ENCODE results near the gene GUCY1A2.

The GUCY1A2 gene

DNA sequence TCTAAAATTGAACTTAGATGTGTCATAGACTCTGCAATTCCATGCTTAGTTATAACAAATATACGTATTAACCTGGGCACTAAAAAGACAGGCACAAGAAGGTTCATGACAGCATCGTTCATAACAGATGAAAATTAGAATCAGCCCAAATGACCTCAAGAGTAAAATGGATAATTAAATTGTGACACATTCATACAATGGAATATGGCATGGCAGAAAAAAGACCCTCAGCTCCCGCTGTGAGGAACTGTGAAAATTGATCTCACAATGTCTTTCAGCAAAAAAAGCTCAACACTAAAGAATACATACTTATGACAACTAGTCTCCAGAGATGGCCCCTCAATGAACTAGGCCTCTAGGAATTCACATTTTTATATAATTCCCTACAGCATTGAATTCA lies 386.0 kb downstream of the GUCY1A2 start:
- no peak overlapping the region for H3K4me3 ChIP-seq (ENCODE audit: low read depth, low read length)
- TF ChIP-seq, protein P1, sequence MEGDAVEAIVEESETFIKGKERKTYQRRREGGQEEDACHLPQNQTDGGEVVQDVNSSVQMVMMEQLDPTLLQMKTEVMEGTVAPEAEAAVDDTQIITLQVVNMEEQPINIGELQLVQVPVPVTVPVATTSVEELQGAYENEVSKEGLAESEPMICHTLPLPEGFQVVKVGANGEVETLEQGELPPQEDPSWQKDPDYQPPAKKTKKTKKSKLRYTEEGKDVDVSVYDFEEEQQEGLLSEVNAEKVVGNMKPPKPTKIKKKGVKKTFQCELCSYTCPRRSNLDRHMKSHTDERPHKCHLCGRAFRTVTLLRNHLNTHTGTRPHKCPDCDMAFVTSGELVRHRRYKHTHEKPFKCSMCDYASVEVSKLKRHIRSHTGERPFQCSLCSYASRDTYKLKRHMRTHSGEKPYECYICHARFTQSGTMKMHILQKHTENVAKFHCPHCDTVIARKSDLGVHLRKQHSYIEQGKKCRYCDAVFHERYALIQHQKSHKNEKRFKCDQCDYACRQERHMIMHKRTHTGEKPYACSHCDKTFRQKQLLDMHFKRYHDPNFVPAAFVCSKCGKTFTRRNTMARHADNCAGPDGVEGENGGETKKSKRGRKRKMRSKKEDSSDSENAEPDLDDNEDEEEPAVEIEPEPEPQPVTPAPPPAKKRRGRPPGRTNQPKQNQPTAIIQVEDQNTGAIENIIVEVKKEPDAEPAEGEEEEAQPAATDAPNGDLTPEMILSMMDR (IDR thresholded peaks at IDR 0.05; ENCODE audit: low read depth, low read length): no peak

DNA sequence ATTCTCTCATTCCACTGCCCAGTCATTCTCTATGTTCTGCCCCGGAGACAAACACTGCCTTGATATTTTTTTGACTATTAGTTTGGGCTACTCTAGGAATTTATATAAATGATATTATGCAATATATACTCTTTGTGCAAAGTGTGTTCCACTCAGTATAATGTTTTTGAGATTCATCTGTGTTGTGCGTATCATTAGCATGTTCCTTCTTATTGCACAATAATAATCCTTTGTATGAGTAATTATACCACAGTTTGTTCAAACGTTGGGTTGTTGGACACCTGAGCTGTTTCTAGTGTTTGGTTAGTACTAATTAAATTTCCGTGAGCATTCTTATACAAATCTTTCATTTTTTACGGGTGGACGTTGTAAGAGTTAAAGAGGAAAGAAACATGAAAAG lies 390.6 kb downstream of the GUCY1A2 start:
- TF ChIP-seq, protein P1 (IDR thresholded peaks at IDR 0.05; ENCODE audit: low read depth, low read length): no peak
- no peak overlapping the region for H3K4me3 ChIP-seq (ENCODE audit: low read depth, low read length)

DNA sequence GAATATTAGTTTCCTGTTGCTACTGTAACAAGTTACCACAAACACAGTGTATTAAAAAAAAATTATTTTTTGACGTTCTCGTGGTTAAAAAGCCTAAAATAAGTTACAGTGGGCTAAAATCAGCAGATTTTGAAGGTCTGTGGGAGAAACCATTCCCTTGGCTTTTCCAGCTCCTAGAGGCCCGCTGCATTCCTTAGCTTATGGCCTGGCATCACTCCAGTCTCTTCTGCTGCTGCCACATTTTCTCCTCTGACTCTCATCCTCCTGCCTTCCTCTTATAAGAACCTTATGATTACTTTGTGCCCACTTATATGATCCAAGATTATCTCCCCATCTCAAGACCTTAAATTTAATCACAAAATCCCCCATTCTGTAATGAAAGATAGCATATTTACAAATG lies 392.7 kb downstream of the GUCY1A2 start:
- TF ChIP-seq, protein P1 (IDR thresholded peaks at IDR 0.05; ENCODE audit: low read depth, low read length): no peak
- no peak overlapping the region for H3K4me3 ChIP-seq (ENCODE audit: low read depth, low read length)

DNA sequence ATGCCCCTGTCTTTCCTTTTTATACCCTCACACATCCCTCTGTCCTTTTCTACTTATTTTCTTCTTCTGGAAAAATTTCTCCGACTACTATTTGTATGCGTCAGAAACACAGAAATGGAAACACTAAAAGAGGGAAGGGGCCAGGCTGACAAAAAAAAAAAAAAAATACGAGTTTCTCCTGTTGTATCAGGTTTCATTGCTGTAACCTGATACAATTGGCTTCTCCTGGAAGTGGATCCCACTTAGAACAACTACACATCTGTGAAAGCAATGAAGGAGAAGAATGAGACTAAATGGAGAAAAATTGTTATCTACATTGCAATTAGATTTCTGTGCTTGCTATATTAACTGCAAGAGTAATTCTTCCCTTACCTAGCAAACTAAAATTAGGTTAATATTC lies 393.9 kb downstream of the GUCY1A2 start:
- TF ChIP-seq, protein P1 (IDR thresholded peaks at IDR 0.05; ENCODE audit: low read depth, low read length): no peak
- no peak overlapping the region for H3K4me3 ChIP-seq (ENCODE audit: low read depth, low read length)

Measured in WI38 (cell line).